Panc1 (cell line): ENCODE results near the gene KXD1. TPM values are rescaled to one million over a fixed set of nuclear protein-coding genes. Genes with fewer than 3 reads are reported as not detected.
A peak's percentile ranks its signal among the peaks of the same experiment; 100 is the strongest.

Experiments
- ATAC-seq: fragments of 200-7000 bp; cut with Tn5 transposase; 2 replicates; pipeline ENCODE4 v1.9.1; 2020; ENCODE audit warnings: mild to moderate bottlenecking, moderate library complexity
- BruUV-seq: library from RNA; stranded (reverse); fragments of 400-500 nt; replicated peaks from 2 replicates; lab custom pipeline; 2021; lab: Mats Ljungman, UMichigan
- CTCF ChIA-PET: fragments of 300-600 bp; sonication (Branson Sonifier 250); formaldehyde crosslinking; loops from one replicate; lab custom pipeline; 2022; ENCODE audit warnings: antibody characterized with exemption; lab: Charles Lee
- POLR2A ChIA-PET: fragments of 300-600 bp; sonication (Branson Sonifier 250); formaldehyde crosslinking; loops from one replicate; lab custom pipeline; 2022; ENCODE audit warnings: antibody characterized with exemption; lab: Charles Lee
- DNase-seq: peaks from one replicate; pipeline ENCODE4 v3.0.0-alpha.2; 2010; ENCODE audit warnings: low read depth, low spot score
- H3K27ac ChIP-seq: 2 replicates; pipeline ENCODE4 v1.5.1; 2011; ENCODE audit warnings: mild to moderate bottlenecking, low read length, inconsistent platforms
- H3K27me3 ChIP-seq: fragments of 200-500 bp; sonication (Bioruptor generic); 2 replicates; pipeline ENCODE4 v1.6.0; 2014; ENCODE audit warnings: low read length, inconsistent platforms; ENCODE audit not compliant: control insufficient read depth, insufficient read depth
- H3K36me3 ChIP-seq: fragments of 200-500 bp; sonication (Bioruptor generic); 2 replicates; pipeline ENCODE4 v1.5.1; 2014; ENCODE audit warnings: inconsistent platforms, mild to moderate bottlenecking, low read length, moderate library complexity; ENCODE audit not compliant: control insufficient read depth, insufficient read depth
- H3K4me1 ChIP-seq: 2 replicates; pipeline ENCODE4 v1.5.1; 2011; ENCODE audit warnings: inconsistent platforms, mild to moderate bottlenecking, low read length, moderate library complexity; ENCODE audit not compliant: control insufficient read depth, insufficient read depth
- H3K4me3 ChIP-seq, 2 experiments: 2 replicates each; pipeline ENCODE4 v1.5.1; 2011 to 2012; ENCODE audit warnings: low read depth in 2 of 2, low read length in 2 of 2, mild to moderate bottlenecking in 2 of 2, inconsistent platforms in 1 of 2, moderate library complexity in 1 of 2
- H3K9me3 ChIP-seq: fragments of 200-500 bp; sonication (Bioruptor generic); 2 replicates; pipeline ENCODE4 v1.5.1; 2014; ENCODE audit warnings: low read depth, mild to moderate bottlenecking, inconsistent platforms, low read length, moderate library complexity; ENCODE audit not compliant: control insufficient read depth, insufficient read depth
- CTCF ChIP-seq: fragments of 450-650 bp; IDR thresholded peaks from 2 replicates; pipeline ENCODE4 v1.5.1; 2017; ENCODE audit warnings: mild to moderate bottlenecking
- POLR2AphosphoS5 ChIP-seq: IDR thresholded peaks from 2 replicates; pipeline ENCODE4 v1.6.1; 2012; ENCODE audit warnings: mild to moderate bottlenecking, low read depth, low read length, moderate library complexity
- REST ChIP-seq, 2 experiments: IDR thresholded peaks; 2 replicates each; pipeline ENCODE4 v1.6.1; 2011 to 2012; ENCODE audit warnings: low read depth in 2 of 2, control low read depth in 1 of 2, low read length in 1 of 2, mild to moderate bottlenecking in 1 of 2, moderate library complexity in 1 of 2; ENCODE audit not compliant: insufficient read depth in 1 of 2
- SIN3A ChIP-seq: IDR thresholded peaks from 2 replicates; pipeline ENCODE4 v1.6.1; 2012; ENCODE audit warnings: low read depth, mild to moderate bottlenecking, low read length, moderate library complexity, borderline replicate concordance; ENCODE audit not compliant: insufficient read depth
- TCF7L2 ChIP-seq: IDR thresholded peaks from 2 replicates; pipeline ENCODE4 v1.6.1; 2011; ENCODE audit warnings: mild to moderate bottlenecking, low read depth, low read length, inconsistent platforms
- in situ Hi-C: cut with HindIII; loops from 2 replicates; pipeline ENCODE4 v1.10.0; 2016; ENCODE audit warnings: low sequenced_read_pairs, low pct_unique_long_range_greater_than_20kb
- intact Hi-C: fragments of 100-400 bp; cut with micrococcal nuclease; formaldehyde crosslinking; loops from one replicate; pipeline ENCODE4 v1.10.0; 2022; ENCODE audit not compliant: unreplicated experiment
- total RNA-seq: library from RNA; stranded (reverse); gene quantifications from one replicate; pipeline ENCODE4 v1.2.1, GENCODE V29; 2021; ENCODE audit not compliant: unreplicated experiment

KXD1 gene
- total RNA-seq, 1 experiment from 2014 or later = 106 TPM

GRCh38 chr19:18523841-18524240 is 33.8 kb upstream of the KXD1 start:
- intact Hi-C loops (no loop called here), in situ Hi-C loops (no loop called here)
- DNase-seq (no peak), ATAC-seq (no peak)
- Histone ChIP-seq H3K36me3 (peaks cover 4% of the 10 kb centered on the region; the same call in 1 of the 2 replicates), H3K9me3 (no peaks in the 10 kb centered on the region), H3K4me3 (no peak overlapping the region), H3K27me3 (no peaks in the 10 kb centered on the region), H3K27ac (no peak overlapping the region), H3K4me1 (peaks cover 9% of the 10 kb centered on the region)
- ChIA-PET CTCF (no interaction called here), POLR2A (no interaction called here)
- no TSS peak for BruUV-seq
- TF ChIP-seq CTCF (no peak), REST (IDR thresholded peaks at IDR 0.05; ENCODE audit: insufficient read depth in 1 of 2, low read depth in 2 of 2, low read length in 1 of 2) (no peak)

- BruUV-seq = no TSS peak
- Histone ChIP-seq H3K9me3 (no peaks in the 10 kb centered on the region), H3K36me3 (no peaks in the 10 kb centered on the region; the same call in 1 of the 2 replicates), H3K27ac (no peak overlapping the region), H3K4me3 (no peak overlapping the region), H3K27me3 (no peaks in the 10 kb centered on the region), H3K4me1 (no peaks in the 10 kb centered on the region)
- intact Hi-C loops = no loop called here
- CTCF ChIA-PET = interaction anchor here (0.6 kb wide), 1 partner anchor 48 kb away, joined by 3 read pairs; no protein-coding TSS in a partner anchor
- no peak for DNase-seq
- POLR2A ChIA-PET = no interaction called here
- no peak for ATAC-seq
- in situ Hi-C loops = no loop called here
- no peak for TF ChIP-seq POLR2AphosphoS5
Observed at GRCh38 chr19:18526316-18526715, 31.4 kb upstream of the KXD1 start.

- ChIA-PET POLR2A (no interaction called here), CTCF (no interaction called here)
- H3K4me3 ChIP-seq = no peak overlapping the region
- no peaks in the 10 kb centered on the region for H3K27me3 ChIP-seq
- H3K27ac ChIP-seq = no peak overlapping the region
- DNase-seq (no peak), ATAC-seq (peak; percentile 36)
- in situ Hi-C loops (no loop called here), intact Hi-C loops (no loop called here)
- H3K4me1 ChIP-seq = no peaks in the 10 kb centered on the region
- no TSS peak for BruUV-seq
- H3K9me3 ChIP-seq = no peaks in the 10 kb centered on the region
- TF ChIP-seq CTCF = no peak
- TF ChIP-seq SIN3A = no peak
- no peak for TF ChIP-seq REST (IDR thresholded peaks at IDR 0.05; ENCODE audit: insufficient read depth in 1 of 2, low read depth in 2 of 2, low read length in 1 of 2)
- no peak for TF ChIP-seq POLR2AphosphoS5
- TF ChIP-seq TCF7L2 = no peak
- no peaks in the 10 kb centered on the region for H3K36me3 ChIP-seq
Observed at GRCh38 chr19:18529782-18530181, 27.9 kb upstream of the KXD1 start.
